ENCODE results near the gene AADAT.
"Not testable (repeated sequence)": the region's sequence is repeated elsewhere in the genome, so short reads cannot be mapped to it uniquely, and the experiment has no call there.

AADAT gene

GRCh38 chr4:170089668-170090351 is at the start of gene AADAT:
TSS of gene AADAT (minus strand) at chr4:170089956. CDS start at chr4:170089690, 266 bp downstream.
- no peak for DNase-seq (ENCODE audit: low spot score)

- DNase-seq (ENCODE audit: low spot score), result peak; percentile 82
These were observed 48.9 kb upstream of the AADAT start for GRCh38 chr4:170138580-170139194.

- no peak for DNase-seq (ENCODE audit: low spot score)
These were observed 48.2 kb upstream of the AADAT start for GRCh38 chr4:170137927-170138326.

- no peak for DNase-seq (ENCODE audit: low spot score)
These were observed 47.7 kb upstream of the AADAT start for GRCh38 chr4:170137466-170137865.

GRCh38 chr4:170134821-170135220 is 45.1 kb upstream of the AADAT start:
- peak; percentile 15 for DNase-seq (ENCODE audit: low spot score)

GRCh38 chr4:170128219-170128804 is 38.6 kb upstream of the AADAT start:
- DNase-seq (ENCODE audit: low spot score), result no peak

GRCh38 chr4:170127758-170128157 is 38.0 kb upstream of the AADAT start:
- DNase-seq (ENCODE audit: low spot score), result no peak

GRCh38 chr4:170124406-170124805 is 34.6 kb upstream of the AADAT start:
- DNase-seq (ENCODE audit: low spot score), result no peak

GRCh38 chr4:170122252-170122651 is 32.5 kb upstream of the AADAT start:
- no peak for DNase-seq (ENCODE audit: low spot score)

GRCh38 chr4:170114636-170115035 is 24.9 kb upstream of the AADAT start:
- no peak for DNase-seq (ENCODE audit: low spot score)

GRCh38 chr4:170114183-170114582 is 24.4 kb upstream of the AADAT start:
- DNase-seq (ENCODE audit: low spot score), result not testable (repeated sequence)

- DNase-seq (ENCODE audit: low spot score), result no peak
These were observed 21.8 kb upstream of the AADAT start for GRCh38 chr4:170111546-170111945.

- DNase-seq (ENCODE audit: low spot score), result no peak
These were observed 21.3 kb upstream of the AADAT start for GRCh38 chr4:170111085-170111484.

GRCh38 chr4:170110285-170110672 is 20.5 kb upstream of the AADAT start:
- no peak for DNase-seq (ENCODE audit: low spot score)

GRCh38 chr4:170109586-170110284 is 20.0 kb upstream of the AADAT start:
- DNase-seq (ENCODE audit: low spot score), result no peak

GRCh38 chr4:170106900-170107299 is 17.1 kb upstream of the AADAT start:
- no peak for DNase-seq (ENCODE audit: low spot score)

GRCh38 chr4:170102426-170102825 is 12.7 kb upstream of the AADAT start:
- DNase-seq (ENCODE audit: low spot score), result no peak

GRCh38 chr4:170098171-170098570 is 8.4 kb upstream of the AADAT start:
- not testable (repeated sequence) for DNase-seq (ENCODE audit: low spot score)

GRCh38 chr4:170097681-170098080 is 7.9 kb upstream of the AADAT start:
- DNase-seq (ENCODE audit: low spot score), result no peak

- DNase-seq (ENCODE audit: low spot score), result no peak
These were observed 4.3 kb upstream of the AADAT start for GRCh38 chr4:170093973-170094535.

GRCh38 chr4:170091069-170091696 is 1.4 kb upstream of the AADAT start:
- no peak for DNase-seq (ENCODE audit: low spot score)

Data from NAMALWA (cell line).